Cardiac muscle cell (in vitro differentiated cells and primary cell): Measurements from ENCODE around the gene KLHL14. TPM values are rescaled to one million over a fixed set of nuclear protein-coding genes. Genes with fewer than 3 reads are reported as not detected.

Source experiments
- DNase-seq, 2 donors: peaks; one replicate each; pipeline versions ENCODE4 v3.0.0 to v3.0.0-alpha.2; 2010 to 2017; ENCODE audit warnings: low read depth in 1 of 2, low spot score in 1 of 2
- H3K27ac ChIP-seq: fragments of 200-600 bp; sonication (generic); 2 replicates; pipeline ENCODE4 v1.5.1; 2016
- H3K27me3 ChIP-seq: fragments of 200-600 bp; sonication (generic); 2 replicates; pipeline ENCODE4 v1.6.0; 2016; ENCODE audit warnings: control low read depth
- H3K36me3 ChIP-seq: fragments of 200-600 bp; sonication (generic); 2 replicates; pipeline ENCODE4 v1.5.1; 2016; ENCODE audit warnings: control low read depth
- H3K4me1 ChIP-seq: fragments of 200-600 bp; sonication (generic); 2 replicates; pipeline ENCODE4 v1.8.1; 2017; ENCODE audit warnings: low read depth, mild to moderate bottlenecking, mixed run types
- H3K4me3 ChIP-seq: fragments of 200-600 bp; sonication (generic); 2 replicates; pipeline ENCODE4 v1.5.1; 2016; ENCODE audit warnings: mild to moderate bottlenecking
- H3K9me3 ChIP-seq: fragments of 200-600 bp; sonication (generic); 2 replicates; pipeline ENCODE4 v1.5.1; 2017; ENCODE audit warnings: low read depth, mild to moderate bottlenecking, control low read depth
- CTCF ChIP-seq: IDR thresholded peaks from 2 replicates; pipeline ENCODE4 v1.5.1; 2012; ENCODE audit warnings: low read depth, mild to moderate bottlenecking, low read length
- polyA plus RNA-seq: library from polyadenylated mRNA; unstranded; fragments of >200 nt; fragmentation: Nextera tagmentation; extraction: Ambion mirVana; gene quantifications from 2 replicates; pipeline ENCODE4 v1.2.1, GENCODE V29; 2016
- total RNA-seq: library from RNA; depleted of rRNA; stranded (reverse); fragments of >200 nt; gene quantifications from 2 replicates; pipeline ENCODE4 v1.2.3, GENCODE V29; 2016

The KLHL14 gene
- total and polyA plus RNA-seq, 2 experiments from 2014 or later, result 54.8 to 69.8 TPM

- no peaks in the 10 kb centered on the region for H3K9me3 ChIP-seq
- H3K4me3 ChIP-seq, result no peak overlapping the region
- no peaks in the 10 kb centered on the region for H3K27me3 ChIP-seq
- no peaks in the 10 kb centered on the region for H3K36me3 ChIP-seq
- H3K4me1 ChIP-seq, result no peaks in the 10 kb centered on the region
- H3K27ac ChIP-seq, result no peak overlapping the region
- DNase-seq, result no peak
- no peak for TF ChIP-seq CTCF
These were observed 137.9 kb downstream of the KLHL14 start for GRCh38 chr18:32634876-32635431.

- Histone ChIP-seq H3K4me1 (no peaks in the 10 kb centered on the region), H3K9me3 (no peaks in the 10 kb centered on the region), H3K27me3 (no peaks in the 10 kb centered on the region), H3K36me3 (no peaks in the 10 kb centered on the region), H3K4me3 (no peak overlapping the region), H3K27ac (no peak overlapping the region)
- no peak for DNase-seq
- TF ChIP-seq CTCF, result no peak
These were observed 142.7 kb downstream of the KLHL14 start for GRCh38 chr18:32629981-32630700.

- no peaks in the 10 kb centered on the region for H3K9me3 ChIP-seq
- H3K27ac ChIP-seq, result no peak overlapping the region
- TF ChIP-seq CTCF, result no peak
- H3K36me3 ChIP-seq, result no peaks in the 10 kb centered on the region
- no peak for DNase-seq
- no peak overlapping the region for H3K4me3 ChIP-seq
- H3K4me1 ChIP-seq, result no peaks in the 10 kb centered on the region
- H3K27me3 ChIP-seq, result no peaks in the 10 kb centered on the region
These were observed 143.5 kb downstream of the KLHL14 start for GRCh38 chr18:32629292-32629691.

GRCh38 chr18:32624182-32624723 is 148.6 kb downstream of the KLHL14 start:
- Histone ChIP-seq H3K9me3 (no peaks in the 10 kb centered on the region), H3K27ac (no peak overlapping the region)

GRCh38 chr18:32623563-32623962 is 149.3 kb downstream of the KLHL14 start:
- H3K4me1 ChIP-seq, result no peaks in the 10 kb centered on the region
- H3K27ac ChIP-seq, result no peak overlapping the region
- no peaks in the 10 kb centered on the region for H3K27me3 ChIP-seq
- no peak overlapping the region for H3K4me3 ChIP-seq
- H3K36me3 ChIP-seq, result no peaks in the 10 kb centered on the region
- TF ChIP-seq CTCF, result no peak
- no peaks in the 10 kb centered on the region for H3K9me3 ChIP-seq
- no peak for DNase-seq

More at GRCh38 chr18:32624182-32624723, 148.6 kb downstream of the KLHL14 start:
- Histone ChIP-seq H3K4me3 (no peak overlapping the region), H3K36me3 (no peaks in the 10 kb centered on the region), H3K27me3 (no peaks in the 10 kb centered on the region), H3K4me1 (no peaks in the 10 kb centered on the region)
- DNase-seq, result no peak
- no peak for TF ChIP-seq CTCF
